Ammon's horn (tissue), 1 donor: ENCODE measurements around the gene KMT2C.
A peak's percentile ranks its signal among the peaks of the same experiment; 100 is the strongest.
"Not testable (repeated sequence)": the region's sequence is repeated elsewhere in the genome, so short reads cannot be mapped to it uniquely, and the experiment has no call there.

Experiments used
- DNase-seq: peaks from one replicate; pipeline ENCODE4 v3.0.0-alpha.2; 2016; ENCODE audit warnings: low spot score

The KMT2C gene

GRCh38 chr7:152441168-152441567 is 5.4 kb upstream of the KMT2C start:
- DNase-seq, result not testable (repeated sequence)

- not testable (repeated sequence) for DNase-seq
These were observed 2.2 kb upstream of the KMT2C start for GRCh38 chr7:152438017-152438416.

- not testable (repeated sequence) for DNase-seq
These were observed 1.2 kb upstream of the KMT2C start for GRCh38 chr7:152436931-152437575.

- peak; percentile 90 for DNase-seq
These were observed 518 bp upstream of the KMT2C start for GRCh38 chr7:152436111-152436930.

GRCh38 chr7:152434511-152435383 is 1.1 kb downstream of the KMT2C start:
- peak; percentile 36 for DNase-seq

GRCh38 chr7:152433721-152434490 is 1.9 kb downstream of the KMT2C start:
- peak; percentile 34 for DNase-seq

GRCh38 chr7:152432735-152433134 is 3.1 kb downstream of the KMT2C start:
- DNase-seq, result not testable (repeated sequence)

- DNase-seq, result no peak
These were observed 4.9 kb downstream of the KMT2C start for GRCh38 chr7:152430854-152431253.

GRCh38 chr7:152430118-152430517 is 5.7 kb downstream of the KMT2C start:
- not testable (repeated sequence) for DNase-seq

GRCh38 chr7:152424348-152425108 is 11.3 kb downstream of the KMT2C start:
- DNase-seq, result no peak

- no peak for DNase-seq
These were observed 11.8 kb downstream of the KMT2C start for GRCh38 chr7:152423991-152424347.

- DNase-seq, result not testable (repeated sequence)
These were observed 12.6 kb downstream of the KMT2C start for GRCh38 chr7:152423171-152423570.

- DNase-seq, result not testable (repeated sequence)
These were observed 14.9 kb downstream of the KMT2C start for GRCh38 chr7:152420950-152421349.

GRCh38 chr7:152419473-152420429 is 16.1 kb downstream of the KMT2C start:
- no peak for DNase-seq

- DNase-seq, result no peak
These were observed 21.0 kb downstream of the KMT2C start for GRCh38 chr7:152414779-152415178.

GRCh38 chr7:152411389-152411788 is 24.4 kb downstream of the KMT2C start:
- DNase-seq, result no peak

- no peak for DNase-seq
These were observed 29.3 kb downstream of the KMT2C start for GRCh38 chr7:152406491-152406890.

- not testable (repeated sequence) for DNase-seq
These were observed 29.8 kb downstream of the KMT2C start for GRCh38 chr7:152406030-152406429.

- no peak for DNase-seq
These were observed 32.1 kb downstream of the KMT2C start for GRCh38 chr7:152403726-152404125.
